HepG2 (cell line): ENCODE measurements around the gene TMEM190.

Source experiments
- GTF2F1 ChIP-seq: fragments of 150-350 bp; IDR thresholded peaks from 2 replicates; pipeline ENCODE4 v1.6.1; 2014; ENCODE audit warnings: low read length
- NFE2L1 ChIP-seq: sonication (generic); formaldehyde crosslinking; IDR thresholded peaks from 2 replicates; pipeline ENCODE4 v1.4.0; 2020; ENCODE audit warnings: missing genetic modification reagents, mild to moderate bottlenecking, borderline replicate concordance
- RELA ChIP-seq: sonication (generic); formaldehyde crosslinking; IDR thresholded peaks from 2 replicates; pipeline ENCODE4 v1.4.0; 2020; ENCODE audit warnings: missing genetic modification reagents
- TMF1 ChIP-seq: sonication (generic); formaldehyde crosslinking; IDR thresholded peaks from 2 replicates; pipeline ENCODE4 v1.8.1; 2022; ENCODE audit warnings: low read depth, missing genetic modification reagents
- ZNF3 ChIP-seq: IDR thresholded peaks from 2 replicates; pipeline ENCODE4 v1.7.0; 2017; ENCODE audit warnings: inconsistent platforms
- ZNF589 ChIP-seq: sonication (generic); formaldehyde crosslinking; conservative IDR thresholded peaks from 2 replicates; pipeline ENCODE4 v1.8.0; 2022; ENCODE audit warnings: mild to moderate bottlenecking, moderate library complexity, missing genetic modification reagents
- TF ChIP-seq, protein P1 (sequence below): sonication (generic); formaldehyde crosslinking; IDR thresholded peaks from 2 replicates; pipeline ENCODE4 v1.5.0; 2020; ENCODE audit warnings: mild to moderate bottlenecking, missing genetic modification reagents
- TF ChIP-seq, protein P2 (sequence below): sonication (generic); formaldehyde crosslinking; IDR thresholded peaks from 2 replicates; pipeline ENCODE4 v1.5.0; 2020; ENCODE audit warnings: mild to moderate bottlenecking, missing genetic modification reagents, moderate library complexity
- TF ChIP-seq, protein P3 (sequence below), 2 experiments: IDR thresholded peaks; 2 replicates each; pipeline ENCODE4 v1.6.1; 2011 to 2012; ENCODE audit warnings: low read length in 2 of 2, borderline replicate concordance in 1 of 2, low read depth in 1 of 2, mild to moderate bottlenecking in 1 of 2, moderate library complexity in 1 of 2

DNA sequence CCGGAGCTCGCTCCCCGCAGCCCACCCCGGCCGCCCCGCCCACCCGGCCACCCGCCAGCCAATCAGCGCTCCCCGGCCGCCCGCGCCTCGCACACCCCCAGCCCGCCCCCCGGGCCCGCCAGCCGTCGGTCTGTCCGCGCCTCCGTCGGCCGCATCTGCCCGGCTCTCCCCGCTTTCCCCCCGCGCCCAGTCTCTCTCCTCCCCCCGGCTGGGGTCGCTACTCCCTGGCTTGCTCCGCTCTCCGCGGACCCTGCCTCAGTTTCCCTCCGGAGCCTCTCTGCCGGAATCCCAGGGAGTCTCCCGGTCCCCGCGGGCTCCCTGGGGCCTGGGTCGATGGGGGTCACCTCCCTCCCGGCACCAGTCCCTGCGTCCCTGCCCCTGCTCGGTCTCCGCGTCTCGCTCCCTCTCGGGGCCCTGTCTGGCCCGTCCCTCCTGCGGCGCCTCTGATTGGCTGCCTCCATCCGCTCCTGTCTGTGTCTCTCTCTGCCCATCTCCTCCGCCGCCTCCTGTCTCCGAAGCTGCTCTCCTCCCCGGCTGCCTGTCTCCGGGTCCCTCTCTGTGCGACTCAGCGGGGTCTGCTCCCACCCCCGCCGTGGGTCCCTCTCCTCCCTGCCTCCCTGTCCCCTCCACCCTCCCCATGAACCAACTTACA is 6.8 kb upstream of the TMEM190 start:
- TF ChIP-seq, protein P1, sequence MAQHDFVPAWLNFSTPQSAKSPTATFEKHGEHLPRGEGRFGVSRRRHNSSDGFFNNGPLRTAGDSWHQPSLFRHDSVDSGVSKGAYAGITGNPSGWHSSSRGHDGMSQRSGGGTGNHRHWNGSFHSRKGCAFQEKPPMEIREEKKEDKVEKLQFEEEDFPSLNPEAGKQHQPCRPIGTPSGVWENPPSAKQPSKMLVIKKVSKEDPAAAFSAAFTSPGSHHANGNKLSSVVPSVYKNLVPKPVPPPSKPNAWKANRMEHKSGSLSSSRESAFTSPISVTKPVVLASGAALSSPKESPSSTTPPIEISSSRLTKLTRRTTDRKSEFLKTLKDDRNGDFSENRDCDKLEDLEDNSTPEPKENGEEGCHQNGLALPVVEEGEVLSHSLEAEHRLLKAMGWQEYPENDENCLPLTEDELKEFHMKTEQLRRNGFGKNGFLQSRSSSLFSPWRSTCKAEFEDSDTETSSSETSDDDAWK, result no peak
- no peak for TF ChIP-seq ZNF3 (CRISPR knock-in tag)
- no peak for TF ChIP-seq RELA (CRISPR knock-in tag)
- TF ChIP-seq, protein P2, sequence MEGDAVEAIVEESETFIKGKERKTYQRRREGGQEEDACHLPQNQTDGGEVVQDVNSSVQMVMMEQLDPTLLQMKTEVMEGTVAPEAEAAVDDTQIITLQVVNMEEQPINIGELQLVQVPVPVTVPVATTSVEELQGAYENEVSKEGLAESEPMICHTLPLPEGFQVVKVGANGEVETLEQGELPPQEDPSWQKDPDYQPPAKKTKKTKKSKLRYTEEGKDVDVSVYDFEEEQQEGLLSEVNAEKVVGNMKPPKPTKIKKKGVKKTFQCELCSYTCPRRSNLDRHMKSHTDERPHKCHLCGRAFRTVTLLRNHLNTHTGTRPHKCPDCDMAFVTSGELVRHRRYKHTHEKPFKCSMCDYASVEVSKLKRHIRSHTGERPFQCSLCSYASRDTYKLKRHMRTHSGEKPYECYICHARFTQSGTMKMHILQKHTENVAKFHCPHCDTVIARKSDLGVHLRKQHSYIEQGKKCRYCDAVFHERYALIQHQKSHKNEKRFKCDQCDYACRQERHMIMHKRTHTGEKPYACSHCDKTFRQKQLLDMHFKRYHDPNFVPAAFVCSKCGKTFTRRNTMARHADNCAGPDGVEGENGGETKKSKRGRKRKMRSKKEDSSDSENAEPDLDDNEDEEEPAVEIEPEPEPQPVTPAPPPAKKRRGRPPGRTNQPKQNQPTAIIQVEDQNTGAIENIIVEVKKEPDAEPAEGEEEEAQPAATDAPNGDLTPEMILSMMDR (CRISPR knock-in tag), result no peak
- no peak for TF ChIP-seq GTF2F1
- TF ChIP-seq ZNF589 (CRISPR knock-in tag), result no peak
- TF ChIP-seq NFE2L1, result no peak
- TF ChIP-seq, protein P3, sequence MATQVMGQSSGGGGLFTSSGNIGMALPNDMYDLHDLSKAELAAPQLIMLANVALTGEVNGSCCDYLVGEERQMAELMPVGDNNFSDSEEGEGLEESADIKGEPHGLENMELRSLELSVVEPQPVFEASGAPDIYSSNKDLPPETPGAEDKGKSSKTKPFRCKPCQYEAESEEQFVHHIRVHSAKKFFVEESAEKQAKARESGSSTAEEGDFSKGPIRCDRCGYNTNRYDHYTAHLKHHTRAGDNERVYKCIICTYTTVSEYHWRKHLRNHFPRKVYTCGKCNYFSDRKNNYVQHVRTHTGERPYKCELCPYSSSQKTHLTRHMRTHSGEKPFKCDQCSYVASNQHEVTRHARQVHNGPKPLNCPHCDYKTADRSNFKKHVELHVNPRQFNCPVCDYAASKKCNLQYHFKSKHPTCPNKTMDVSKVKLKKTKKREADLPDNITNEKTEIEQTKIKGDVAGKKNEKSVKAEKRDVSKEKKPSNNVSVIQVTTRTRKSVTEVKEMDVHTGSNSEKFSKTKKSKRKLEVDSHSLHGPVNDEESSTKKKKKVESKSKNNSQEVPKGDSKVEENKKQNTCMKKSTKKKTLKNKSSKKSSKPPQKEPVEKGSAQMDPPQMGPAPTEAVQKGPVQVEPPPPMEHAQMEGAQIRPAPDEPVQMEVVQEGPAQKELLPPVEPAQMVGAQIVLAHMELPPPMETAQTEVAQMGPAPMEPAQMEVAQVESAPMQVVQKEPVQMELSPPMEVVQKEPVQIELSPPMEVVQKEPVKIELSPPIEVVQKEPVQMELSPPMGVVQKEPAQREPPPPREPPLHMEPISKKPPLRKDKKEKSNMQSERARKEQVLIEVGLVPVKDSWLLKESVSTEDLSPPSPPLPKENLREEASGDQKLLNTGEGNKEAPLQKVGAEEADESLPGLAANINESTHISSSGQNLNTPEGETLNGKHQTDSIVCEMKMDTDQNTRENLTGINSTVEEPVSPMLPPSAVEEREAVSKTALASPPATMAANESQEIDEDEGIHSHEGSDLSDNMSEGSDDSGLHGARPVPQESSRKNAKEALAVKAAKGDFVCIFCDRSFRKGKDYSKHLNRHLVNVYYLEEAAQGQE (IDR thresholded peaks at IDR 0.05; ENCODE audit: borderline replicate concordance in 1 of 2, low read depth in 1 of 2, low read length in 2 of 2), result no peak
- TF ChIP-seq TMF1 (CRISPR knock-in tag), result no peak
